ENCODE data around the gene SERTAD3. TPM values are rescaled to one million over a fixed set of nuclear protein-coding genes. Genes with fewer than 3 reads are reported as not detected.

Gene SERTAD3
- total RNA-seq, 2 donors from 2014 or later, result 19.2 to 25.4 TPM

DNA sequence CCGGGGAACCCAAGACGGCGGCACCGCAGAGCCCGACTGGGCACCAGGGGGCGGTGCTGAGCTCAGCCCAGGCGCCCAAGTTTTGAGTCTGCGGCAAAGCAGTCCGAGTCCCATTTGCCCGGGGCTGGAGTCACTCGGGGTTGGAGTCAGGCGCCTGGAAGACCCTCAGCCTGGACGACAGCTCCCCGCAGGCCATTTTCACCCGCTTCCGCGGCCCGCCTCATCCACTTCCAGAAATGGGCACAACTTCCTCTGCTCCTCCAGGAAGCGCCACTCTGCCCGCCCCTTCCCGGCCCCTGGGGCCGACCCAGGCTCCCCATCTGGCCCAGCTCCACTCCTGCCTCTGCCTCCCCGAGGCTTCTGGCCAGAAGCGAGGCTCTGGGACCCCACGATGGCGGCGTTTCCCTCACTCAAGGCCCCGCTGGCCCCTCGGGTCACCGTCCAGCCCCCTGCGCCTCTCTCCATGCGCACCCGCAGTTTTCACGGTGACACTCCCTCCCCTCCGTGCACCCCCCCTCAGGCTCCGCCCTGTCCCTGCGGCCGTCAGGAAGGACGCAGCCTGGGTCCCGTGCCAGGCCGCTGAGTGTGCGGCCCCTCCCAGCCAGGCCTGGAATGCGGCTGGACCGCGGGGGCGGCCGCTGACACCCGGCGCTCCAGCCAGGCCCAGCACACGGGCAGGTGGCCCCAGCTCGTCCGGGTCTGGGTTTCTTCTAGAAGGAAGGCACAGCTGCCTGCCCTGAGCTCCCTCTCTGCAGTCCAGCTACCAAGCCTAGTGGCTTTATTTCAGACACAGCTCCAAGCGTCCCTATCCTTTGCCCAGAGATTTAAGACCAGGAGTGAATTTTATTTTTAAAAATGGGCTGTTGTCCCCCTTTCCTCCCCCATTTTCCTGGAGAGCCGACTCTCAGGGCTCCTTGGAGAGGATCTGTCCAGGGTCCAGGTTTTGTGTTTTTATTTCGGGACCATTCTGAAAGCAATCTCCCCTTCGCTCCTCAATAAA lies 23.1 kb downstream of the SERTAD3 start:
- Histone ChIP-seq H3K9me3 (no peaks in the 10 kb centered on the region), H3K36me3 (peaks cover 22% of the 10 kb centered on the region), H3K27ac (peak overlapping the region; percentile 98 to 100), H3K27me3 (no peaks in the 10 kb centered on the region), H3K4me3 (peak overlapping the region; percentile 50 to 64), H3K4me1 (peaks cover 0 to 58% of the 10 kb centered on the region in 2 donors)
- DNase-seq (ENCODE audit: low spot score), result peak; percentile 95
- peak; percentile 96 to 97 for TF ChIP-seq CTCF (IDR thresholded peaks at IDR 0.05)

DNA sequence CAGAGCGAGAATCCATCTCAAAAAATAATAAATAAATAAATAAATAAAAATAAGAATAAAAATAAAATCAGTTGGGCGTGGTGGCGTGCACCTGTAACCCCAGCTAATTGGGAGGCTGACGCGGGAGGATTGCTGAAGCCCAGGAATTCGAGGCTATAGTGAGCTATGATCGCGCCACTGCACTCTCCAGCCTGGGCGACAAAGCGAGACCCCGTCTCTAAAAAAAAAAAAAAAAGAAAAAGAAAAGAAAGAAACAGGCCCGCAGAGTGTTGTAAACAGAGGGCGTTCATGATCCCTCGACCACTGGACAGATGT lies 23.7 kb downstream of the SERTAD3 start:
- Histone ChIP-seq H3K4me1 (peaks cover 0 to 58% of the 10 kb centered on the region in 2 donors), H3K4me3 (peak overlapping the region; percentile 50 to 64), H3K27ac (peak overlapping the region; percentile 98 to 100), H3K9me3 (no peaks in the 10 kb centered on the region), H3K36me3 (peaks cover 22% of the 10 kb centered on the region), H3K27me3 (no peaks in the 10 kb centered on the region)
- TF ChIP-seq CTCF (IDR thresholded peaks at IDR 0.05), result no peak
- no peak for DNase-seq (ENCODE audit: low spot score)

DNA sequence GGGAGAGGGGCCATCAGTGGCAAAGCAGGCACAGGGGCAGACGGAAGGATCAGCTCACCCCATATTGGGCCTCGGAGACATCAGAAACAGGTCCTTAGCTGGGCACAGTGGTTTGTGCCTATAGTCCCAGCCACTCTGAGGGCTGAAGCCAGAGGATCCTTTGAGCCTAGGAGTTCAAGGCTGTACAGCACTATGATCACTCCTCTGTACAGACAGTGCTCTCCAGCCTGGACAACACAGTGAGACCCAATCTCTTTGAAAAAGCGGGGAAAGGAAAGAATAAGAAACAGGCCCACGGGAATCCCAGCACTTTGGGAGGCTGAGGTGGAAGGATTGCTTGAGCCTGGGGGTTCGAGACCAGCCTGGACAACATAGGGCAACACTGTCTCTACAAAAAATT lies 24.4 kb downstream of the SERTAD3 start:
- H3K9me3 ChIP-seq, result no peaks in the 10 kb centered on the region
- H3K27me3 ChIP-seq, result no peaks in the 10 kb centered on the region
- H3K27ac ChIP-seq, result peak overlapping the region in 1 of 2 donors; percentile 100
- no peak for DNase-seq (ENCODE audit: low spot score)
- H3K4me3 ChIP-seq, result no peak overlapping the region
- TF ChIP-seq CTCF (IDR thresholded peaks at IDR 0.05), result no peak
- peaks cover 22% of the 10 kb centered on the region for H3K36me3 ChIP-seq
- peaks cover 0 to 60% of the 10 kb centered on the region in 2 donors for H3K4me1 ChIP-seq

GRCh38 chr19:40419066-40419612 lies 25.0 kb downstream of the SERTAD3 start:
- TF ChIP-seq CTCF (IDR thresholded peaks at IDR 0.05), result no peak
- no peak for DNase-seq (ENCODE audit: low spot score)
- no peaks in the 10 kb centered on the region for H3K27me3 ChIP-seq
- no peaks in the 10 kb centered on the region for H3K9me3 ChIP-seq
- H3K27ac ChIP-seq, result no peak overlapping the region
- no peak overlapping the region for H3K4me3 ChIP-seq
- peaks cover 0 to 58% of the 10 kb centered on the region in 2 donors for H3K4me1 ChIP-seq
- H3K36me3 ChIP-seq, result peaks cover 22% of the 10 kb centered on the region

- peaks cover 0 to 54% of the 10 kb centered on the region in 2 donors for H3K4me1 ChIP-seq
- no peak for DNase-seq (ENCODE audit: low spot score)
- no peaks in the 10 kb centered on the region for H3K27me3 ChIP-seq
- H3K4me3 ChIP-seq, result no peak overlapping the region
- H3K36me3 ChIP-seq, result peaks cover 13% of the 10 kb centered on the region
- peak overlapping the region; percentile 74 to 83 for H3K27ac ChIP-seq
- no peaks in the 10 kb centered on the region for H3K9me3 ChIP-seq
- no peak for TF ChIP-seq CTCF (IDR thresholded peaks at IDR 0.05)
Measured at GRCh38 chr19:40418040-40418439, 26.1 kb downstream of the SERTAD3 start.
